Measurements from ENCODE around the gene NPTN.
"Not testable (repeated sequence)": the region's sequence is repeated elsewhere in the genome, so short reads cannot be mapped to it uniquely, and the experiment has no call there.

The NPTN gene

GRCh38 chr15:73600413-73601335 is 32.5 kb downstream of the NPTN start:
- DNase-seq: no peak

DNA sequence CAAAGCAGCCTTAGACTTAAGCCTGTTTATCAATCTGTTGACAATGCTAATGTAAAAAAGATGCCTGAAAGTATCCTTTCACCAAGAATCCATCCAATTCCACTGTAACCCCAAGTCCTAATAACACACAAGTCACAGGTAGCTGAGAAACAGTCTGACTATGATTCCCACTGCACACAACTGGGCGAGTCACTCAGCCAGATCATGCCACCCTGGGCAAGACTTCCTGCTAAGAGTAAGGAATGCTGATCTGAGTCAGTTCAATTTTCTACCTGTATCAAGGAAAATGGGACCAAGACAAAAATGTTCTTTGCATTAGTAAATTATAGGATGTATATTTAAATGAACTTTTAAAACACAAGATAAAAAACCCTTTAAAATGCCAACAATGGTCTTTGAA is 33.3 kb downstream of the NPTN start:
- no peak for DNase-seq

GRCh38 chr15:73598530-73599160 is 34.5 kb downstream of the NPTN start:
- no peak for DNase-seq

DNA sequence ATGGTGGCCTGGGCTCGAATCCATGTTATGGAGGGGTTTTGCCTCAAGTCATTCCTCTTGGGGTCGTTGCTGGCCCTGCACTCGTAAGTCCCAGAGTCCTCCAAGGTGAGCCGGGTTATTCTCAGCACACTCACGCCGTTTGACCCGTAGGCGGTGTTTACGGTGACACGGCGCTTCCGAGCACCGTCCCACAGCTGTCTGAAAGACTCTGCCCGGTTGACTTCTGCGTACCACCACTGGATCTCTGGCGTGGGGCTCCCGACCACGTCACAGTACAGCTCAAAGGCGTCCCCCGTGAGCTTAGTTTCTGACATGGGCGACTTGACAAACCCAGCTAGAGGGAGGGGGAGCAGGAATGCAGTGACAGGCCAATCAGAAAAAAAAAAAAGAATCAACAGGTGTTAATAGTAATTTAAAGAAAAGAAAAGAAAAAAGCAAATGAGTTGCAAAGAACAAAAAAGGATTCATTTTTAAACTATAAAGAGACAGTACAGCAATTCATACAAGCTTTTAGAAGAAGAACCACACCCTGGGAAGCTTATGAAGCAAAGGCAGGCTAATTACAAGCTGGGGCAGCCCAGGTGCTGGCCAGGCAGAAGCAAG is 36.1 kb downstream of the NPTN start:
- DNase-seq: no peak

DNA sequence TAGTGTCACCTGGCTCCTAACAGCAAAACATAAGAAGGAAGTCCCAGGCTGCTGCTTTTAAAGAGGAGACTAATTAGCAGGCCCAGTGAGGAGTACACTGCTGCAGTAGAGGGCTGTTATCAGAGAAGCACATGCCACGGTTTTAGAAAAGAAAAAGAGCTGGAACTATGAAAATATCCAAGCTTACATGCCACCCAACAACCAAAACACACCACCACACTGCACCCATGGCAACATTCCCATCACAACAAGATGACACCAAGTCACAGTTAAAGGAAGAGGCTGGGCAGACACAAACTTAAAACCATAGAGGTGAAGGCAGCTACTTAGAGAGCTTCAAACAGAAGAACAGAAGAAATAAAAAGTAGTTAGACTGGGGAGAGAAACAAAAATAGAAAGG is 37.0 kb downstream of the NPTN start:
- DNase-seq: no peak

GRCh38 chr15:73594109-73594508 is 39.1 kb downstream of the NPTN start:
- DNase-seq: no peak

- no peak for DNase-seq
These were observed 39.7 kb downstream of the NPTN start for GRCh38 chr15:73593304-73594074.

DNA sequence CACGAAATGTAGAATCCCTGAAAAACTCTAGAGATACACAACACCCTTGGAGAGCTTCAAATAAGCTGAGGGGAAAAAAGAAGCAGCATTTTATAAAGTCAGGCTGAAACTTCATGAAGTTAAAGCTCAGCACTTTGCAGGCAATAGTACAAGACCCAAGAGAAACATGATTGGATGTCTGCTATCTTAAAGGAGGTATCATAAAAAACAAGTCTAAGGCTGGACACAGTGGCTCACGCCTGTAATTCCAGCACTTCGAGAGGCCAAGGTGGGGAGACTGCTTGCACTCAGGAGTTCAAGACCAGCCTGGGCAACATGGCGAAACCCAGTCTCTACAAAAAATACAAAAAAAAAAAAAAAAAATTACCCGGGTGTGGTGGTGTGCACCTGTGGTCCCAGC is 42.9 kb downstream of the NPTN start:
- DNase-seq: no peak

DNA sequence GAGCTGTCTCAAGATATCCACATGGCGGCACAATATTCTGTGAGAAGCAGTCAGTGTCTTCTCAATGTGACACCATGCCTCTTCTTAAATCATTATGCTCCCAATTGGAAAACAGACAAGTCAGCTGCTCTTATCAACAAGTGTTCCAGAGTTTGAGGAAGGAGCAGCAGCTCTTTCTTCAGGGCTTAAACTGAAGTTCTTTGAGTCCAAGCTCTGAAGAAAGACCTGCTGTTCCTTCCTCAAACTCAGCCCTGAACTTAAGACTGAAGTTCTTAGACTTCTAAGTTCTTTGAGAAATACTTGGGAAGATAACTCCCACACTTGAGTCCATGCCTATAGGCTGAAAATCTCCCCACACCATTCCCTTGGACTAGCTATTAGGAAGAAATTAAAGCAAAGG is 43.4 kb downstream of the NPTN start:
- no peak for DNase-seq

DNA sequence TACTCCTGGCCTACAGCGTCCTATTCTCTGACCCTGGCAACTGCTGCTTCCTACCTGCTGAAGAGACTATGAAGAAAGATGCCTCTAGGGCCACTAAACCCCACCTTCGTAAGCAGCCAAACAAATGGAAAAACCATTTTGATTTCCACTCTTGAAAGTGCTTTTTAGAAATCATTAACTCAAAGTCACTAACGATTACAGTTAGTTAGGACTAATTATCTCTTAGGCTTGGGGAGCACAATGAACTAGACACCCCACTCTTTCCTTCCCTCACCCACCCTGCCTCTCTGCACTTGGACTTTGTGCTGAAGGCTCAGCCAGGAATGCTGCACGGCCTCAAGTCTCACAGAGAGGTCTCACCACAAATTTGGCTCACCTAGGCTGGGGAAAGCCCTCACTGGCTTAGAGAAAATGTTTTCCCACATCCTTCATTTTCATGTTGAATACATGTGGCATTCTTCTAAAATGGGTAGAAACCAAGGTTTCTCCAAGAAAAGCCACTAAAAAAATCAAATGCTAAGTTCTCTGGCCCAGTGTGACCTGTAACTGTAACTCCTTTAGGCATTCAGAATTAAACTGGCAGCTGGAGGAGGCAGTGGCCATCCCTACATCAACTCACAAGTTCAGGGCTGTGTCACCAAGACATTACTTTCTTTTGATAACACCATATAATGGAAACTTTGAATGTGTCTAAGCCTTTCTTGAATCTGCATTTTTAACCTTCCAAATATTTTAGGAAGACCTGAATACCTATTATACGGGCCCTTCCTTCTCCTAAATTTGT is 47.1 kb downstream of the NPTN start:
- no peak for DNase-seq

GRCh38 chr15:73584699-73585420 is 48.3 kb downstream of the NPTN start:
- DNase-seq: no peak

DNA sequence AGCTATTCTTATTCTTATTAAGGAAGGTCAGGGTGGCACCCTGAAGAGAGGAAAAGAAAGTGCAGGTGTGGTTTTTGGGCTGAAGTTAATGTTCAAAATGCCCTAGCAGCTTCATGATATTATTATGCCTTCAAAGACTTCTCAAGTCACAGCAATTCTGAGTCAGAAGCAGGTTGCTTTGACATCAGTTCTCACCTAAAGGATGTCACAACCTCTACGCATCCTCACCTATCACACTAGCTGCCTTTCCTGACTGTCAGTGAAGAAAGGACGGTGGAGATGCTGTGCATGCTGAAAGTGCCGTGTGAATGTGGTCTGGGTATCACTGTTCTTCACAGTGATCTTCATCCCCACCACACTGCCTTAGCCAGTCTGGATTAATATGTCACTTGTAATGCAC is 49.6 kb downstream of the NPTN start:
- no peak for DNase-seq

GRCh38 chr15:73582851-73583379 is 50.3 kb downstream of the NPTN start:
- no peak for DNase-seq

- DNase-seq: no peak
These were observed 55.2 kb downstream of the NPTN start for GRCh38 chr15:73578026-73578425.

GRCh38 chr15:73577593-73577992 is 55.6 kb downstream of the NPTN start:
- DNase-seq: not testable (repeated sequence)

GRCh38 chr15:73575636-73576247 is 57.4 kb downstream of the NPTN start:
- no peak for DNase-seq

DNA sequence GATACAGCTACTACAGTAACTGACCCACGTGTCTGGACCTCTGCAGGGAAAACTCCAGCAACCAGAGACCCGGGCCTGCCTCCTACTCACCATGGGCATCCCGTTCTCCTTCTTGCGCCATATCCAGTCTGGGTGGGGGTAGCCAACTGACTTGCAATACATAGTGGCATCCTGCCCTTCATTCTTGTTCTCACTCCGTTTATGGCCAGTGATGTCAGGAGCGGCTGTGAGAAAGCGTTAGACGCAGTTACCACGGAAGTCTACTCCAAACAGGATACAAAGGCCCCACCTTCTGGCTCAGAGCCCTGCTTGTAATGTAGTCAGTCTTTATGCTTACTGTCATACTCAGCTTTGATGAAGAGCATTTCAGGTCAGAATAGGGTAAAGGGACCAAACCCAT is 59.6 kb downstream of the NPTN start:
- DNase-seq: no peak

GRCh38 chr15:73573037-73573436 is 60.2 kb downstream of the NPTN start:
- DNase-seq: no peak

- DNase-seq: no peak
These were observed 60.9 kb downstream of the NPTN start for GRCh38 chr15:73572296-73572695.

GRCh38 chr15:73571346-73571745 is 61.8 kb downstream of the NPTN start:
- no peak for DNase-seq
